ENCODE measurements around the gene GALNT1.

DNA sequence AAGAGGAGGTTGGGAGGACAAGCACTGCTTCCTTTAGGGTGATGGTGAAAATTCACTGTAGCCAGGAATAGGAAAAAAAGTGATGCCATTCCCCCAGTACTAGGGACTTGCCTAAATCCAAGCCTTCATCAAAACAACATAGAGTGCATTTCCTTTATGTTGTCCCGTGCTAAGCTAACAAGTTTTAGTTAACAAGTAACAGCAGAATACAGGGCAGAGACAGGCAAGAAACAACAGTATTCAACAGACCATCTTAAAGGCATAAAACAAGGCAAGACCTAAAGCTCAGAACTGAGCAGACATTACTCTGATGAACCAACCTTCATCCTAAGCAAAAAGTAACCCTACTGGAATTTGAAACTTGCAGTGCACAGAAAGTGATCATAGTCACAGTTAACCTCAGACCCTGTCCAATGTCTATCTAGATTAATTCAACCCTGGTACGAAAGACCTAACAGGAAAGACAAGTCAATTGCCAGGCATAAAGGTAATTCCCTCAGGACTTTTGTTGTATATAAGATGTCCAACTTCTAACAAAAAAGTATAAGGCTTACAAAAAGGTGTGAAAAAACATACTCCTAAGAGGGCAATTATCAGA lies 34.4 kb upstream of the GALNT1 start:
- TF ChIP-seq POLR2A (IDR thresholded peaks at IDR 0.05) = no peak
- TF ChIP-seq, protein P1, sequence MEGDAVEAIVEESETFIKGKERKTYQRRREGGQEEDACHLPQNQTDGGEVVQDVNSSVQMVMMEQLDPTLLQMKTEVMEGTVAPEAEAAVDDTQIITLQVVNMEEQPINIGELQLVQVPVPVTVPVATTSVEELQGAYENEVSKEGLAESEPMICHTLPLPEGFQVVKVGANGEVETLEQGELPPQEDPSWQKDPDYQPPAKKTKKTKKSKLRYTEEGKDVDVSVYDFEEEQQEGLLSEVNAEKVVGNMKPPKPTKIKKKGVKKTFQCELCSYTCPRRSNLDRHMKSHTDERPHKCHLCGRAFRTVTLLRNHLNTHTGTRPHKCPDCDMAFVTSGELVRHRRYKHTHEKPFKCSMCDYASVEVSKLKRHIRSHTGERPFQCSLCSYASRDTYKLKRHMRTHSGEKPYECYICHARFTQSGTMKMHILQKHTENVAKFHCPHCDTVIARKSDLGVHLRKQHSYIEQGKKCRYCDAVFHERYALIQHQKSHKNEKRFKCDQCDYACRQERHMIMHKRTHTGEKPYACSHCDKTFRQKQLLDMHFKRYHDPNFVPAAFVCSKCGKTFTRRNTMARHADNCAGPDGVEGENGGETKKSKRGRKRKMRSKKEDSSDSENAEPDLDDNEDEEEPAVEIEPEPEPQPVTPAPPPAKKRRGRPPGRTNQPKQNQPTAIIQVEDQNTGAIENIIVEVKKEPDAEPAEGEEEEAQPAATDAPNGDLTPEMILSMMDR (IDR thresholded peaks at IDR 0.05) = no peak
